SK-N-SH treated with all-trans-retinoic acid at 6 μM for 48 hours (cell line): ENCODE results near the gene KRT23.

Source experiments
- ATAC-seq: fragments of 200-7000 bp; cut with Tn5 transposase; 3 replicates; pipeline ENCODE4 v1.9.1; 2020; ENCODE audit warnings: mild to moderate bottlenecking, moderate library complexity
- ARNTL ChIP-seq: fragments of 450-650 bp; formaldehyde crosslinking; IDR thresholded peaks from 2 replicates; pipeline ENCODE4 v1.5.0; 2020; ENCODE audit warnings: low read depth, mild to moderate bottlenecking, moderate library complexity, borderline replicate concordance
- BACH2 ChIP-seq: fragments of 250-450 bp; sonication (Bioruptor Pico); IDR thresholded peaks from 2 replicates; pipeline ENCODE4 v1.9.0; 2021; ENCODE audit warnings: mild to moderate bottlenecking, borderline replicate concordance
- CSDC2 ChIP-seq: fragments of 250-450 bp; sonication (Bioruptor Pico); IDR thresholded peaks from 2 replicates; pipeline ENCODE4 v1.5.0; 2020; ENCODE audit warnings: mild to moderate bottlenecking, moderate library complexity
- ISL1 ChIP-seq: fragments of 250-450 bp; sonication (Bioruptor Pico); IDR thresholded peaks from 2 replicates; pipeline ENCODE4 v2.1.2; 2022; ENCODE audit warnings: mild to moderate bottlenecking, moderate library complexity
- OSR1 ChIP-seq: fragments of 250-450 bp; sonication (Bioruptor Pico); IDR thresholded peaks from 2 replicates; pipeline ENCODE4 v1.8.0; 2022; ENCODE audit warnings: moderate library complexity, mild to moderate bottlenecking, inconsistent platforms
- PATZ1 ChIP-seq: fragments of 250-450 bp; sonication (Bioruptor Pico); IDR thresholded peaks from 2 replicates; pipeline ENCODE4 v1.8.0; 2020; ENCODE audit warnings: mild to moderate bottlenecking, moderate library complexity, borderline replicate concordance
- POU6F1 ChIP-seq: fragments of 250-450 bp; sonication (Bioruptor Pico); IDR thresholded peaks from 2 replicates; pipeline ENCODE4 v1.8.0; 2021; ENCODE audit warnings: low read depth, mild to moderate bottlenecking, moderate library complexity, borderline replicate concordance
- PPARA ChIP-seq: fragments of 250-450 bp; sonication (Bioruptor Pico); IDR thresholded peaks from 2 replicates; pipeline ENCODE4 v1.5.0; 2020; ENCODE audit warnings: mild to moderate bottlenecking, borderline replicate concordance
- RARB ChIP-seq: fragments of 250-450 bp; sonication (Bioruptor Pico); IDR thresholded peaks from 2 replicates; pipeline ENCODE4 v1.8.0; 2021; ENCODE audit warnings: mild to moderate bottlenecking, moderate library complexity
- SNAI2 ChIP-seq: fragments of 250-450 bp; sonication (Bioruptor Pico); IDR thresholded peaks from 2 replicates; pipeline ENCODE4 v1.5.0; 2020; ENCODE audit warnings: mild to moderate bottlenecking, moderate library complexity
- TCF4 ChIP-seq: fragments of 250-450 bp; sonication (Bioruptor Pico); IDR thresholded peaks from 2 replicates; pipeline ENCODE4 v1.8.0; 2021; ENCODE audit warnings: mild to moderate bottlenecking, moderate library complexity, borderline replicate concordance
- TOX ChIP-seq: fragments of 250-450 bp; sonication (Bioruptor Pico); IDR thresholded peaks from 2 replicates; pipeline ENCODE4 v1.8.0; 2021; ENCODE audit warnings: mild to moderate bottlenecking, moderate library complexity, borderline replicate concordance
- ZC3H10 ChIP-seq: fragments of 250-450 bp; sonication (Bioruptor Pico); IDR thresholded peaks from 2 replicates; pipeline ENCODE4 v1.5.1; 2021; ENCODE audit warnings: mild to moderate bottlenecking, moderate library complexity
- ZFP3 ChIP-seq: fragments of 250-450 bp; sonication (Bioruptor Pico); IDR thresholded peaks from 2 replicates; pipeline ENCODE4 v1.5.0; 2020; ENCODE audit warnings: mild to moderate bottlenecking, moderate library complexity
- ZFP30 ChIP-seq: fragments of 450-650 bp; formaldehyde crosslinking; IDR thresholded peaks from 2 replicates; pipeline ENCODE4 v1.5.0; 2022; ENCODE audit warnings: mild to moderate bottlenecking, moderate library complexity
- ZNF565 ChIP-seq: fragments of 450-650 bp; formaldehyde crosslinking; conservative IDR thresholded peaks from 2 replicates; pipeline ENCODE4 v1.5.0; 2020; ENCODE audit warnings: low read depth, mild to moderate bottlenecking, moderate library complexity
- ZNF70 ChIP-seq: fragments of 450-650 bp; formaldehyde crosslinking; IDR thresholded peaks from 2 replicates; pipeline ENCODE4 v1.5.0; 2020; ENCODE audit warnings: mild to moderate bottlenecking, moderate library complexity
- TF ChIP-seq, protein P1 (sequence below): fragments of 250-450 bp; sonication (Bioruptor Pico); IDR thresholded peaks from 2 replicates; pipeline ENCODE4 v1.5.0; 2020; ENCODE audit warnings: mild to moderate bottlenecking, moderate library complexity

Gene KRT23

DNA sequence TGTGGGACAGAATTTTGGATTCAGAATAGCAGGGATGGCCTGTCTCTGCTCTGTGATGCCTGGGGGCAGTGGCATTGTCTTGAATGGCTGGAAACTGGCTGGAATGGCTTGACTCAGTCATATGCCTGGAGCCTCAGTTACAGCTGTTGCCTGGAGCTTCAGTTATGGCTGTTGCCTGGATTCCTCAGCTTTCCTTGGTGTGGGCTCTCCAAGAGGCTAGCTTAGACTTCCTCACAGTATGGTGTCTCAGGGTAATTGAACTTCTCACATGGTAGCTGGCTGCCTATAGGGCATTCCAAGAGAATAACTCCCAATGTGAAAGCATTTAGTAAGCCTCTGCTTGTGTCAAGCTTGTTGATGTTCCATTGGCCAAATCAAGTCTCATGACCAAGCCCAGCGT, 21.1 kb downstream of the KRT23 start:
- TF ChIP-seq, protein P1, sequence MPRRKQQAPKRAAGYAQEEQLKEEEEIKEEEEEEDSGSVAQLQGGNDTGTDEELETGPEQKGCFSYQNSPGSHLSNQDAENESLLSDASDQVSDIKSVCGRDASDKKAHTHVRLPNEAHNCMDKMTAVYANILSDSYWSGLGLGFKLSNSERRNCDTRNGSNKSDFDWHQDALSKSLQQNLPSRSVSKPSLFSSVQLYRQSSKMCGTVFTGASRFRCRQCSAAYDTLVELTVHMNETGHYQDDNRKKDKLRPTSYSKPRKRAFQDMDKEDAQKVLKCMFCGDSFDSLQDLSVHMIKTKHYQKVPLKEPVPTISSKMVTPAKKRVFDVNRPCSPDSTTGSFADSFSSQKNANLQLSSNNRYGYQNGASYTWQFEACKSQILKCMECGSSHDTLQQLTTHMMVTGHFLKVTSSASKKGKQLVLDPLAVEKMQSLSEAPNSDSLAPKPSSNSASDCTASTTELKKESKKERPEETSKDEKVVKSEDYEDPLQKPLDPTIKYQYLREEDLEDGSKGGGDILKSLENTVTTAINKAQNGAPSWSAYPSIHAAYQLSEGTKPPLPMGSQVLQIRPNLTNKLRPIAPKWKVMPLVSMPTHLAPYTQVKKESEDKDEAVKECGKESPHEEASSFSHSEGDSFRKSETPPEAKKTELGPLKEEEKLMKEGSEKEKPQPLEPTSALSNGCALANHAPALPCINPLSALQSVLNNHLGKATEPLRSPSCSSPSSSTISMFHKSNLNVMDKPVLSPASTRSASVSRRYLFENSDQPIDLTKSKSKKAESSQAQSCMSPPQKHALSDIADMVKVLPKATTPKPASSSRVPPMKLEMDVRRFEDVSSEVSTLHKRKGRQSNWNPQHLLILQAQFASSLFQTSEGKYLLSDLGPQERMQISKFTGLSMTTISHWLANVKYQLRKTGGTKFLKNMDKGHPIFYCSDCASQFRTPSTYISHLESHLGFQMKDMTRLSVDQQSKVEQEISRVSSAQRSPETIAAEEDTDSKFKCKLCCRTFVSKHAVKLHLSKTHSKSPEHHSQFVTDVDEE (CRISPR knock-in tag), result no peak
- TF ChIP-seq ZNF70, result no peak
- TF ChIP-seq BACH2 (CRISPR knock-in tag), result no peak
- ATAC-seq, result no peak

GRCh38 chr17:40915721-40916256, 21.7 kb downstream of the KRT23 start:
- no peak for TF ChIP-seq OSR1 (CRISPR knock-in tag)
- TF ChIP-seq PPARA (CRISPR knock-in tag), result no peak
- TF ChIP-seq, protein P1 (CRISPR knock-in tag), result no peak
- no peak for TF ChIP-seq ZFP30 (CRISPR knock-in tag)
- no peak for TF ChIP-seq TOX (CRISPR knock-in tag)
- no peak for TF ChIP-seq PATZ1
- TF ChIP-seq RARB (CRISPR knock-in tag), result no peak
- TF ChIP-seq ARNTL (CRISPR knock-in tag), result no peak
- no peak for TF ChIP-seq ZFP3 (CRISPR knock-in tag)
- TF ChIP-seq, all 23 proteins: peak for 0
- ATAC-seq, result no peak

- peak; percentile 41; the same call in 2 of the 3 replicates for ATAC-seq
- no peak for TF ChIP-seq ARNTL (CRISPR knock-in tag)
- no peak for TF ChIP-seq TCF4 (CRISPR knock-in tag)
- no peak for TF ChIP-seq ZFP3 (CRISPR knock-in tag)
- TF ChIP-seq CSDC2, result no peak
- no peak for TF ChIP-seq ZNF565 (CRISPR knock-in tag)
- no peak for TF ChIP-seq ZNF70
- no peak for TF ChIP-seq ZFP30 (CRISPR knock-in tag)
- TF ChIP-seq, protein P1 (CRISPR knock-in tag), result no peak
- TF ChIP-seq BACH2 (CRISPR knock-in tag), result no peak
- TF ChIP-seq SNAI2 (CRISPR knock-in tag), result no peak
- TF ChIP-seq POU6F1 (CRISPR knock-in tag), result no peak
- TF ChIP-seq ZC3H10 (CRISPR knock-in tag), result no peak
- TF ChIP-seq ISL1 (CRISPR knock-in tag), result no peak
- no peak for TF ChIP-seq PPARA (CRISPR knock-in tag)
- TF ChIP-seq RARB (CRISPR knock-in tag), result no peak
- TF ChIP-seq, all 23 proteins: peak for 0
These were observed 22.2 kb downstream of the KRT23 start for GRCh38 chr17:40915199-40915661.
